Adrenal gland (tissue), 12 donors: ENCODE measurements around the gene ZNF469. TPM values are rescaled to one million over a fixed set of nuclear protein-coding genes. Genes with fewer than 3 reads are reported as not detected.
A peak's percentile ranks its signal among the peaks of the same experiment; 100 is the strongest.

Experiments used
- DNase-seq, 7 donors: peaks; one replicate each; pipeline ENCODE4 v3.0.0-alpha.2; 2019 to 2020
- H3K27ac ChIP-seq, 5 donors: fragments of 200-600 bp; sonication (generic) in 4 of 5; 1 replicate in 3 of 5; 2 replicates in 2 of 5; pipeline versions ENCODE4 v1.5.1 to v1.8.0; 2016 to 2020; ENCODE audit warnings: mild to moderate bottlenecking in 1 of 5
- H3K27me3 ChIP-seq: fragments of 200-600 bp; 2 replicates; pipeline ENCODE4 v1.8.0; 2021
- H3K36me3 ChIP-seq, 2 donors: fragments of 200-600 bp; replicated peaks in 1 of 2; 1 replicate in 1 of 2; 2 replicates in 1 of 2; pipeline versions ENCODE4 v1.5.1 to v1.8.0; 2018 to 2022
- H3K4me1 ChIP-seq, 2 donors: fragments of 200-600 bp; replicated peaks in 1 of 2; 1 replicate in 1 of 2; 2 replicates in 1 of 2; pipeline versions ENCODE4 v1.5.1 to v1.8.0; 2018 to 2021
- H3K4me3 ChIP-seq, 4 donors: fragments of 200-600 bp; sonication (generic) in 3 of 4; one replicate each; pipeline ENCODE4 v1.5.1; 2016 to 2018
- H3K9me3 ChIP-seq, 3 donors: fragments of 200-600 bp; sonication (generic) in 1 of 3; replicated peaks in 1 of 3; 1 replicate in 2 of 3; 2 replicates in 1 of 3; pipeline versions ENCODE4 v1.5.1 to v1.8.0; 2016 to 2021
- POLR2A ChIP-seq, 2 donors: fragments of 450-650 bp; IDR thresholded peaks; one replicate each; pipeline ENCODE4 v1.6.1; 2017; ENCODE audit warnings: antibody characterized with exemption in 2 of 2, mild to moderate bottlenecking in 2 of 2, moderate library complexity in 1 of 2
- WGBS, 4 donors: extraction: QIAGEN DNeasy Blood & Tissue Kit in 2 of 4; methylation state at CpG; one replicate each; pipeline versions ENCODE4 v1.1.5 to v1.1.7; 2013 to 2017; 5-methylcytosine and 5-hydroxymethylcytosine counted together
- intact Hi-C, 2 donors: fragments of 100-400 bp; cut with DNase I; formaldehyde crosslinking; loops; one replicate each; pipeline versions ENCODE4 v1.14.1 to v1.15.0; 2022 to 2023
- polyA plus RNA-seq, 3 donors: library from polyadenylated mRNA; stranded (reverse); fragments of 200-250 nt in 2 of 3; fragments of 350-450 nt in 1 of 3; fragmentation: Illumina TruSeq in 1 of 3; extraction: RNeasy Lipid Tissue Mini Kit (QIAGEN cat#74804) in 1 of 3; gene quantifications; one replicate each; pipeline ENCODE4 v1.2.3, GENCODE V29; 2013 to 2014
- total RNA-seq, 9 donors: library from RNA; depleted of rRNA in 4 of 9; stranded (reverse); fragments of >200 nt in 4 of 9; fragments of 120-200 nt in 1 of 9; fragmentation: NEBNext Ultra II Directional in 1 of 9; extraction: Animal tissue kit (Norgen Biotek cat#: 25700) in 1 of 9; gene quantifications; one replicate each; pipeline versions ENCODE4 v1.1.0 to v1.2.4, GENCODE V29; 2013 to 2023
- TF ChIP-seq, protein P1 (sequence below), 6 experiments: fragments of 450-650 bp in 4 of 6; fragments of 200-600 bp in 2 of 6; sonication (generic) in 1 of 6; IDR thresholded peaks; 1 replicate in 5 of 6; 2 replicates in 1 of 6; pipeline versions ENCODE4 v1.5.1 to v1.8.0; 2016 to 2021; ENCODE audit warnings: antibody characterized with exemption in 6 of 6, mild to moderate bottlenecking in 2 of 6, moderate library complexity in 1 of 6
- donor health status: healthy with polysubstance abuse.
- donor health status: Bipolar disorder and iron deficiency.
- donor health status: DM: yes; HTN: yes; CAD: no.
- donor health status: DM: no; HTN: no; CAD: no.
- donor health status: DM: no; HTN: no; CAD: no.
- donor health status: DM: yes; HTN: yes; CAD: no.

Gene ZNF469
- total and polyA plus RNA-seq, 12 donors, result 0.18 to 5.7 (median 1.9) TPM

- DNase-seq, result no peak
- H3K4me1 ChIP-seq, result no peaks in the 10 kb centered on the region
- intact Hi-C loops, result no loop called here
- H3K36me3 ChIP-seq, result no peaks in the 10 kb centered on the region
- TF ChIP-seq, protein P1, sequence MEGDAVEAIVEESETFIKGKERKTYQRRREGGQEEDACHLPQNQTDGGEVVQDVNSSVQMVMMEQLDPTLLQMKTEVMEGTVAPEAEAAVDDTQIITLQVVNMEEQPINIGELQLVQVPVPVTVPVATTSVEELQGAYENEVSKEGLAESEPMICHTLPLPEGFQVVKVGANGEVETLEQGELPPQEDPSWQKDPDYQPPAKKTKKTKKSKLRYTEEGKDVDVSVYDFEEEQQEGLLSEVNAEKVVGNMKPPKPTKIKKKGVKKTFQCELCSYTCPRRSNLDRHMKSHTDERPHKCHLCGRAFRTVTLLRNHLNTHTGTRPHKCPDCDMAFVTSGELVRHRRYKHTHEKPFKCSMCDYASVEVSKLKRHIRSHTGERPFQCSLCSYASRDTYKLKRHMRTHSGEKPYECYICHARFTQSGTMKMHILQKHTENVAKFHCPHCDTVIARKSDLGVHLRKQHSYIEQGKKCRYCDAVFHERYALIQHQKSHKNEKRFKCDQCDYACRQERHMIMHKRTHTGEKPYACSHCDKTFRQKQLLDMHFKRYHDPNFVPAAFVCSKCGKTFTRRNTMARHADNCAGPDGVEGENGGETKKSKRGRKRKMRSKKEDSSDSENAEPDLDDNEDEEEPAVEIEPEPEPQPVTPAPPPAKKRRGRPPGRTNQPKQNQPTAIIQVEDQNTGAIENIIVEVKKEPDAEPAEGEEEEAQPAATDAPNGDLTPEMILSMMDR (IDR thresholded peaks at IDR 0.05), result no peak
- no peak for TF ChIP-seq POLR2A (IDR thresholded peaks at IDR 0.05)
- no peak overlapping the region for H3K27ac ChIP-seq
- no peak overlapping the region for H3K4me3 ChIP-seq
- WGBS, 4 donors, result 86 to 100% (median 94%) methylated on average over 2 to 9 of the region's 9 CpGs
- no peaks in the 10 kb centered on the region for H3K9me3 ChIP-seq
- H3K27me3 ChIP-seq, result no peaks in the 10 kb centered on the region
Measured at GRCh38 chr16:88400186-88400585, 17.4 kb downstream of the ZNF469 start.

GRCh38 chr16:88401604-88402246 lies 19.0 kb downstream of the ZNF469 start:
- Histone ChIP-seq H3K4me1 (no peaks in the 10 kb centered on the region), H3K27me3 (no peaks in the 10 kb centered on the region)
- TF ChIP-seq, protein P1 (IDR thresholded peaks at IDR 0.05), result no peak
- TF ChIP-seq POLR2A (IDR thresholded peaks at IDR 0.05), result no peak

GRCh38 chr16:88402551-88403240 lies 19.9 kb downstream of the ZNF469 start:
- Histone ChIP-seq H3K27me3 (no peaks in the 10 kb centered on the region), H3K4me1 (no peaks in the 10 kb centered on the region), H3K4me3 (no peak overlapping the region), H3K9me3 (no peaks in the 10 kb centered on the region), H3K27ac (no peak overlapping the region), H3K36me3 (no peaks in the 10 kb centered on the region)
- 79 to 84% (median 80%) methylated on average over 13 to 24 of the region's 24 CpGs for WGBS, 4 donors
- no peak for DNase-seq
- TF ChIP-seq, protein P1 (IDR thresholded peaks at IDR 0.05), result no peak
- TF ChIP-seq POLR2A (IDR thresholded peaks at IDR 0.05), result no peak
- intact Hi-C loops, result no loop called here

More at GRCh38 chr16:88401604-88402246, 19.0 kb downstream of the ZNF469 start:
- Histone ChIP-seq H3K4me3 (no peak overlapping the region), H3K27ac (no peak overlapping the region), H3K36me3 (no peaks in the 10 kb centered on the region), H3K9me3 (no peaks in the 10 kb centered on the region)
- no peak for DNase-seq
- WGBS, 4 donors, result 61 to 88% (median 81%) methylated on average over 3 of the region's 3 CpGs
- intact Hi-C loops, result no loop called here

- intact Hi-C loops, result no loop called here
- WGBS, 4 donors, result 72 to 79% (median 76%) methylated on average over 19 to 22 of the region's 22 CpGs
- Histone ChIP-seq H3K4me1 (no peaks in the 10 kb centered on the region), H3K27ac (no peak overlapping the region), H3K27me3 (no peaks in the 10 kb centered on the region), H3K36me3 (no peaks in the 10 kb centered on the region), H3K4me3 (no peak overlapping the region), H3K9me3 (no peaks in the 10 kb centered on the region)
- peak in 3 of 7 donors; percentile 27 to 48 (median 36) for DNase-seq
- no peak for TF ChIP-seq POLR2A (IDR thresholded peaks at IDR 0.05)
- TF ChIP-seq, protein P1 (IDR thresholded peaks at IDR 0.05), result no peak
Measured at GRCh38 chr16:88403794-88404581, 21.2 kb downstream of the ZNF469 start.
